Peyer's patch (tissue), 4 donors: Measurements from ENCODE around the gene MMP17. TPM values are rescaled to one million over a fixed set of nuclear protein-coding genes. Genes with fewer than 3 reads are reported as not detected.

Source experiments
- DNase-seq, 3 donors: peaks; one replicate each; pipeline ENCODE4 v3.0.0-alpha.2; 2017 to 2019
- H3K27ac ChIP-seq, 4 donors: fragments of 200-600 bp; sonication (generic); one replicate each; pipeline ENCODE4 v1.5.1; 2016 to 2019
- H3K27me3 ChIP-seq, 2 donors: fragments of 200-600 bp; sonication (generic); one replicate each; pipeline ENCODE4 v1.5.1; 2019
- H3K36me3 ChIP-seq, 3 donors: fragments of 200-600 bp; sonication (generic); one replicate each; pipeline ENCODE4 v1.5.1; 2016 to 2019
- H3K4me1 ChIP-seq, 4 donors: fragments of 200-600 bp; sonication (generic); one replicate each; pipeline ENCODE4 v1.5.1; 2016 to 2019
- H3K4me3 ChIP-seq, 4 donors: fragments of 200-600 bp; sonication (generic); 1 replicate in 3 of 4; 2 replicates in 1 of 4; pipeline ENCODE4 v1.5.1; 2016 to 2019; ENCODE audit warnings: mild to moderate bottlenecking in 1 of 4
- H3K9me3 ChIP-seq, 4 donors: fragments of 200-600 bp; sonication (generic); one replicate each; pipeline ENCODE4 v1.5.1; 2016 to 2019; ENCODE audit warnings: mild to moderate bottlenecking in 1 of 4
- CTCF ChIP-seq, 6 experiments: fragments of 450-650 bp in 4 of 6; fragments of 200-600 bp in 2 of 6; sonication (generic) in 1 of 6; IDR thresholded peaks; one replicate each; pipeline ENCODE4 v1.5.1; 2017 to 2019; ENCODE audit warnings: antibody characterized with exemption in 6 of 6, mild to moderate bottlenecking in 3 of 6, moderate library complexity in 1 of 6
- POLR2A ChIP-seq, 2 donors: fragments of 450-650 bp; IDR thresholded peaks; one replicate each; pipeline ENCODE4 v1.5.1; 2017; ENCODE audit warnings: antibody characterized with exemption in 2 of 2, mild to moderate bottlenecking in 2 of 2, moderate library complexity in 2 of 2
- total RNA-seq, 4 donors: library from RNA; depleted of rRNA; stranded (reverse); fragments of >200 nt; gene quantifications; one replicate each; pipeline ENCODE4 v1.1.0, GENCODE V29; 2016

MMP17 gene
- total RNA-seq, 4 donors from 2014 or later, result 4.0 to 32.2 (median 5.3) TPM; not detected in 1

- Histone ChIP-seq H3K9me3 (no peaks in the 10 kb centered on the region), H3K36me3 (peaks cover 0 to 72% (median 4%) of the 10 kb centered on the region in 3 donors), H3K27ac (no peak overlapping the region), H3K4me1 (no peaks in the 10 kb centered on the region), H3K4me3 (no peak overlapping the region), H3K27me3 (no peaks in the 10 kb centered on the region)
- TF ChIP-seq CTCF (IDR thresholded peaks at IDR 0.05) (no peak), POLR2A (IDR thresholded peaks at IDR 0.05) (no peak)
- no peak for DNase-seq
These were observed 42.3 kb upstream of the MMP17 start for GRCh38 chr12:131785763-131786330.

- Histone ChIP-seq H3K36me3 (peaks cover 0 to 70% (median 4%) of the 10 kb centered on the region in 3 donors), H3K27ac (no peak overlapping the region), H3K27me3 (no peaks in the 10 kb centered on the region), H3K4me3 (no peak overlapping the region), H3K9me3 (no peaks in the 10 kb centered on the region), H3K4me1 (no peaks in the 10 kb centered on the region)
- DNase-seq, result peak in 1 of 3 donors; percentile 44
- no peak for TF ChIP-seq POLR2A (IDR thresholded peaks at IDR 0.05)
- no peak for TF ChIP-seq CTCF (IDR thresholded peaks at IDR 0.05)
These were observed 41.9 kb upstream of the MMP17 start for GRCh38 chr12:131786331-131786730.

- TF ChIP-seq POLR2A (IDR thresholded peaks at IDR 0.05), result no peak
- no peaks in the 10 kb centered on the region for H3K27me3 ChIP-seq
- no peaks in the 10 kb centered on the region for H3K9me3 ChIP-seq
- H3K4me3 ChIP-seq, result no peak overlapping the region
- no peak overlapping the region for H3K27ac ChIP-seq
- no peaks in the 10 kb centered on the region for H3K4me1 ChIP-seq
- H3K36me3 ChIP-seq, result peaks cover 0 to 70% (median 1%) of the 10 kb centered on the region in 3 donors
- peak in 1 of 3 donors; percentile 44 for DNase-seq
These were observed 41.0 kb upstream of the MMP17 start for GRCh38 chr12:131787143-131787660.

GRCh38 chr12:131788070-131788469, 40.1 kb upstream of the MMP17 start:
- no peak overlapping the region for H3K27ac ChIP-seq
- H3K36me3 ChIP-seq, result peaks cover 0 to 69% (median 0%) of the 10 kb centered on the region in 3 donors
- DNase-seq, result no peak
- no peak overlapping the region for H3K4me3 ChIP-seq
- TF ChIP-seq CTCF (IDR thresholded peaks at IDR 0.05), result no peak
- no peak for TF ChIP-seq POLR2A (IDR thresholded peaks at IDR 0.05)
- no peaks in the 10 kb centered on the region for H3K9me3 ChIP-seq
- no peaks in the 10 kb centered on the region for H3K4me1 ChIP-seq
- no peaks in the 10 kb centered on the region for H3K27me3 ChIP-seq

GRCh38 chr12:131789638-131790037, 38.6 kb upstream of the MMP17 start:
- TF ChIP-seq POLR2A (IDR thresholded peaks at IDR 0.05), result no peak
- TF ChIP-seq CTCF (IDR thresholded peaks at IDR 0.05), result no peak
- no peaks in the 10 kb centered on the region for H3K4me1 ChIP-seq

GRCh38 chr12:131793243-131794022, 34.8 kb upstream of the MMP17 start:
- peaks cover 0 to 64% (median 0%) of the 10 kb centered on the region in 3 donors for H3K36me3 ChIP-seq
- H3K9me3 ChIP-seq, result no peaks in the 10 kb centered on the region
- H3K4me1 ChIP-seq, result no peaks in the 10 kb centered on the region

More at GRCh38 chr12:131789638-131790037, 38.6 kb upstream of the MMP17 start:
- Histone ChIP-seq H3K4me3 (no peak overlapping the region), H3K27ac (no peak overlapping the region), H3K27me3 (no peaks in the 10 kb centered on the region), H3K36me3 (peaks cover 0 to 73% (median 0%) of the 10 kb centered on the region in 3 donors), H3K9me3 (no peaks in the 10 kb centered on the region)
- no peak for DNase-seq

More at GRCh38 chr12:131793243-131794022, 34.8 kb upstream of the MMP17 start:
- DNase-seq, result peak in 1 of 3 donors; percentile 10
- no peaks in the 10 kb centered on the region for H3K27me3 ChIP-seq
- TF ChIP-seq POLR2A (IDR thresholded peaks at IDR 0.05) (no peak), CTCF (IDR thresholded peaks at IDR 0.05) (no peak)
- no peak overlapping the region for H3K4me3 ChIP-seq
- no peak overlapping the region for H3K27ac ChIP-seq
